ENCODE measurements around the gene LRRIQ1.

Gene LRRIQ1, protein sequence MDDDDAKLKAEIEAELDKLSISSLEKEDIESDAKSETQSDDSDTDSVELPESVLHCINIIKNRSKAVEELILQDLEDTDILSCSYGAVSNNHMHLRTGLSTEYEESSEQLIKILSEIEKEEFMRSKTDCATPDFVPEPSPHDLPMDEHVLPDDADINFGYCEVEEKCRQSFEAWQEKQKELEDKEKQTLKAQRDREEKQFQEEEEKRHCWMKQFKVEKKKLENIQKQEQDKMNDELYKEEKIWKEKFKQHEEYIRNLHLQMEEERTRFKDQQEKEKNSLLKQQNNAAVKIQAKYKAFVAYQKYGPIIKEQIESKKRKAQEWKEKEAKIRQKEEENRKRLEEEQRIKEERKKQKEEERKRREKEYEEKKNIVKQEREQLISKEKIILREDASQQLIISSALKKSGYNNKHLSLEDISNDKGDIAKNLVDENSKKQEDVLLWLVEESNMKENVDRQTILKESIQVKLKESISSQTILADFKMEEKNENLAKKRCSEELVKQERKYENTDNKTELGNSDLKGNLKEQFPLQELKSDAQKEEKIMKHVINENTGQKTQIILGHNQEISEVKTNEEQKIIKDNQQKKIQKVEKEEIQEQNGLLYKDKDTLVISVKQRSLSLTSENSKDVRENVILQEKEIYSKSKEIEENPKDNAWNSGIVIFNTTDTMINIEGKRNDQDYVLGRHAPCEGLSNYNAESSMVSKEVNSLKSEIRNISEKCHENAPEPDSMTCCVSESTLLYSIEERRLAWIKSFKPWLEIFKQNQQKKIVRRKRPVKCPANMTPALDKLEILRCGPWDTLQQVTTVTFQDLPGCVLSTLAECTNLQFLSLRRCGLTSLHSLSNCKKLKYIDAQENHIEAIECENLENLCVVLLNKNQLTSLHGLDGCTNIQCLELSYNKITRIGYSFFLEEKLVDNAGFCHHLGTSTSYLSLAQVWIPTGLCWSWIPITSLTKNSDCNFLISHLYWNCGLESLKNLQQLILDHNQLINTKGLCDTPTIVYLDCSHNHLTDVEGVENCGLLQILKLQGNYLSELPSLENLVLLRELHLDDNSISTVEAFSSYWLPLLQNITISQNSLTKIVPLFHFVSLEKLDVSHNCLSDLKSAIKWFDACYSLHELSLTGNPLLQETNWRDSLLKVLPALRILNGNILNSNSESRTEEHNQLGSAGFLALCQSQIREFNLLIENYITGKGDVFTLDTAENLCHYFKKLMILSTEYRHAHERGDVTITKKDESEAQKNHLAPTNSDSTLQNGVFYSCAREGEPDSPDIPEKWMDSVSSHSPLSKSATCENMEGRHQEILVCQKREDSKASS (N-terminal part only)

DNA sequence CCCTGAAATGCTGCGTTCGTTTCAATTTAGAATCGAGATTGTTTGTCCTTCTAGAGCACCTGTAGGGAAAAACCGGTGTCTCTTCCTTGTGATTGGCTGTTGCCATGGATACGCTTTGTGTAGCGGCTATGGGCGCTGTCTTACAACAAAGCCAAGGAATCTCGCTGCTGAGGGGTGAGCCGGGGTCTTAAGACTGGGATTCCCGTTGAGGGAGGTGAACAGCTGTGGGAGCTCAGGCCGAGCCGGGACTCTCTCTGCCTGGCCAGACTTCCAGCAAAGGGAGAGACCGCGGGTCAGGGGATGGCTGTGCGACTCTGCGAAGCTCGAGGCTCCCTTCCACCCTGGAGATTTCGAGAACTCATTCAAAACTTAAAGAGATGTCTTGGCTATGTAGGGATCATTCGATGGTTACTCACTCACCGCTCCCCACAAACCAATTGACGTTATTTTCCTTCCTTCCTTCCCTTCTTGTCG, at the start of gene LRRIQ1, which contains the start of gene TSPAN19:
Gene LRRIQ1 (plus strand): TSS at position 118 of the 474 bp plus-strand sequence. CDS start 1,826 bp downstream, outside the sequence.
Gene TSPAN19 (minus strand): TSS at position 44 of the 474 bp plus-strand sequence. CDS start 6,331 bp downstream, outside the sequence.
- DNase-seq (ENCODE audit: low spot score): peak; percentile 60
- in situ Hi-C loops (cut with MboI; ENCODE audit: low sequenced_read_pairs, unreplicated experiment): no loop called here
- TF ChIP-seq, protein P1, sequence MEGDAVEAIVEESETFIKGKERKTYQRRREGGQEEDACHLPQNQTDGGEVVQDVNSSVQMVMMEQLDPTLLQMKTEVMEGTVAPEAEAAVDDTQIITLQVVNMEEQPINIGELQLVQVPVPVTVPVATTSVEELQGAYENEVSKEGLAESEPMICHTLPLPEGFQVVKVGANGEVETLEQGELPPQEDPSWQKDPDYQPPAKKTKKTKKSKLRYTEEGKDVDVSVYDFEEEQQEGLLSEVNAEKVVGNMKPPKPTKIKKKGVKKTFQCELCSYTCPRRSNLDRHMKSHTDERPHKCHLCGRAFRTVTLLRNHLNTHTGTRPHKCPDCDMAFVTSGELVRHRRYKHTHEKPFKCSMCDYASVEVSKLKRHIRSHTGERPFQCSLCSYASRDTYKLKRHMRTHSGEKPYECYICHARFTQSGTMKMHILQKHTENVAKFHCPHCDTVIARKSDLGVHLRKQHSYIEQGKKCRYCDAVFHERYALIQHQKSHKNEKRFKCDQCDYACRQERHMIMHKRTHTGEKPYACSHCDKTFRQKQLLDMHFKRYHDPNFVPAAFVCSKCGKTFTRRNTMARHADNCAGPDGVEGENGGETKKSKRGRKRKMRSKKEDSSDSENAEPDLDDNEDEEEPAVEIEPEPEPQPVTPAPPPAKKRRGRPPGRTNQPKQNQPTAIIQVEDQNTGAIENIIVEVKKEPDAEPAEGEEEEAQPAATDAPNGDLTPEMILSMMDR (IDR thresholded peaks at IDR 0.05; ENCODE audit: borderline replicate concordance, control extremely low read depth, extremely low read depth, insufficient read depth, missing control alignments): no peak

DNA sequence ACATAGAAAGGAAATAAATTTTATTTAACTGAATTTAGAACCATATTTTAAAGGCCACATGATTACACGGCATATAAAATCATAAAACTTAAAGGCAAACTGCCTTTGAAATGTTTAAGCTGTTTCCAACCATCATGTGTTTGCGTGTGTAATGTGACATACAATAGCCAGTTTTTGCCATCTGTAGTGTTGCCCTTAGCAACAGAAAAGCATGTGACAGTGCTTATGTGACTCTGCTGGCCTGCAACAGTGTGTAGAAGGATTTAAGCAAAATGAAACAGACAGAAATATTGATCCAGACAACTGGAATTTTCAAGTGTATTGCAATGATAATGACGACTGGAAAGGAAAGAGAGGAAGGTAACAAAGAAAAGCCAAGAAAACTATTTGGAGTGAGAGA, 49.6 kb upstream of the LRRIQ1 start:
- in situ Hi-C loops (cut with MboI; ENCODE audit: low sequenced_read_pairs, unreplicated experiment): no loop called here
- no peak for DNase-seq (ENCODE audit: low spot score)
- TF ChIP-seq, protein P1 (IDR thresholded peaks at IDR 0.05; ENCODE audit: borderline replicate concordance, control extremely low read depth, extremely low read depth, insufficient read depth, missing control alignments): no peak

DNA sequence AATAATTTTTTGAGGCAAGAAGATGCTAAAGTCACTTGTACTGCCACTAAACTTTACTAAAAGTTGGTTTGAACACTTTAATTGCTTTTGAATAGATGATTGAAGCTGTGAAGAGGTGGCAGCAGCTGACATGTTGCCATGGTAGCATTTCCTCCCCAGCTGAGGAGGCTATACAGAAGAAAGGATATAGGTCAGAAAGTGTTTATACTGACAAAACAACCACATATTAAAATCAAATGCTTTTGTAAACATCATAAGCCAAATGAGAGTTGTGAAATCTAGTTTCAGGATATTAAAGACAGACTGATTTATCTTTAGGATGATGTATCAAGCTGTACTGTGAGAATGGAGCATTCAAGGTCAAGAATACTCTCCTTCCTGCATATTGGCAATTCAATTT, 41.7 kb upstream of the LRRIQ1 start:
- in situ Hi-C loops (cut with MboI; ENCODE audit: low sequenced_read_pairs, unreplicated experiment): no loop called here
- no peak for DNase-seq (ENCODE audit: low spot score)
- TF ChIP-seq, protein P1 (IDR thresholded peaks at IDR 0.05; ENCODE audit: borderline replicate concordance, control extremely low read depth, extremely low read depth, insufficient read depth, missing control alignments): no peak

DNA sequence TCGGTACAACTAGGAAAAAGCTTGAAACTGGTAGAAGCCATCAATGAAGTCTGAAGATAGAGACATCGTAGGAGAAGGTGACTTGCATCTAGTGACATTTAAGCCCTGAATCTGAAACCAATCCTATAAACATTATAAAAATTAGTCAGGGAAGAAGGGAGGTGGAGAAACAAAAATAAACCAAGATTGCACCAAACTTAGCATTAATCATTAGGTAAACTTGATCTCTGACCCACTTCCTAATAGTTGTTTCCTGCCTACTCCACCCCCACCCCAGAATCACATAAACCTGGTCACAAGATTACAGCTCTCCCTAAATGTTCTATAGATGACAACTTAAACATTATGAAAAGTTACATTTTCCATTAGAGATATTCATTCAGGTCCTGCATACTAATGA, 40.5 kb upstream of the LRRIQ1 start:
- DNase-seq (ENCODE audit: low spot score): no peak
- TF ChIP-seq, protein P1 (IDR thresholded peaks at IDR 0.05; ENCODE audit: borderline replicate concordance, control extremely low read depth, extremely low read depth, insufficient read depth, missing control alignments): no peak
- in situ Hi-C loops (cut with MboI; ENCODE audit: low sequenced_read_pairs, unreplicated experiment): no loop called here

DNA sequence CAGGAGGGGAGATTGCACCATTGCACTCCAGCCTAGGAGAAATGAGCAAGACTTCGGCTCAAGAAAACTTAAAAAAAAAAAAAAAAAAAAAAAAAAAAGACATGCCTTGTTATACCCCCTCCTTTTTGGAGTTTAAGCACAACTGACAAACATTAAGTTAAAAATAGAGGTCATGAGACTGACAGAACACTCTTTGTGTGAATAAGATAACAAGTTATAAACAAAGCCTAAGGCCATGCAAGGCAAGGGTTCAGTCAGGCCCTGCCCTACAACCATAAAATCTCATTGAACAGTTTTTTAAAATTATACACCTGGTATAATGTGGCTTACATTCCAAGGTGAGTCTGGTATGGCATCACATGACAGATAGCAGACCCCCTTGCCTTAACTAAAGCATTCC, 39.4 kb upstream of the LRRIQ1 start:
- in situ Hi-C loops (cut with MboI; ENCODE audit: low sequenced_read_pairs, unreplicated experiment): no loop called here
- TF ChIP-seq, protein P1 (IDR thresholded peaks at IDR 0.05; ENCODE audit: borderline replicate concordance, control extremely low read depth, extremely low read depth, insufficient read depth, missing control alignments): no peak
- no peak for DNase-seq (ENCODE audit: low spot score)

All from GM13976 (cell line).